GM10847 (cell line): ENCODE data around the gene ASB3.

Experiments used
- POLR2A ChIP-seq: IDR thresholded peaks from 2 replicates; pipeline ENCODE4 v1.6.1; 2011; ENCODE audit not compliant: insufficient read length; ENCODE audit errors: extremely low read depth

ASB3 gene

DNA sequence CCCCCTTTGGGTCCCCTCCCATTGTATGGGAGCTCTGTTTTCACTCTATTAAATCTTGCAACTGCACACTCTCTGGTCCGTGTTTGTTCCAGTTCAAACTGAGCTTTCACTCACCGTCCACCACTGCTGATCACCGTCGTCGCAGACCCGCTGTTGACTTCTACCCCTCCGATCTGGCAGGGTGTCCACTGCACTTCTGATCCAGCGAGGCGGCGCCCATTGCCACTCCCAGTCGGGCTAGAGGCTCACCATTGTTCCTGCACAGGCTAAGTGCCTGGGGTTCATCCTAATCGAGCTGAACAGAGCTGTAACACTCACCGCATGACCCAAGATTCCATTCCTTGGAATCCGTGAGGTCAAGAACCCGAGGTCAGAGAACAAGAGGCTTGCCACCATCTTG is 30.1 kb downstream of the ASB3 start:
- no peak for TF ChIP-seq POLR2A

DNA sequence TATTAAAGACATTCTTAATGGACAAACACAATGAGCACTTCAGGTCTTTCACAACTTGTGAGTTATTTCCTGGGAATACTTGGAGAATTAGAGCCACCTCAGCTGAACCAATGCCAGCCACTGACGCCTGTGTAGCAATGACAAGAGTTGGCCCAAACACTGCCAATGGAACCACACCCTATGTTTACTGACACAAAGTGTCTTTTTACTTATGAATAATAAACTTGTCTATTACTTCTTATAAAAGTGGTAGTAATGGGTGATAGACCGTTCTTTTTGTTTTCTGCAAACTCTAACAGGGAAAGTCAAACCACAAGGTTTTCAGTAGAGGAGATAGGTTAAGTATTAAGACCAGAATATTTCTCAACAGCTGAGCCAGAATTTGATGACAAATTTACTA is 31.6 kb downstream of the ASB3 start:
- TF ChIP-seq POLR2A: no peak

DNA sequence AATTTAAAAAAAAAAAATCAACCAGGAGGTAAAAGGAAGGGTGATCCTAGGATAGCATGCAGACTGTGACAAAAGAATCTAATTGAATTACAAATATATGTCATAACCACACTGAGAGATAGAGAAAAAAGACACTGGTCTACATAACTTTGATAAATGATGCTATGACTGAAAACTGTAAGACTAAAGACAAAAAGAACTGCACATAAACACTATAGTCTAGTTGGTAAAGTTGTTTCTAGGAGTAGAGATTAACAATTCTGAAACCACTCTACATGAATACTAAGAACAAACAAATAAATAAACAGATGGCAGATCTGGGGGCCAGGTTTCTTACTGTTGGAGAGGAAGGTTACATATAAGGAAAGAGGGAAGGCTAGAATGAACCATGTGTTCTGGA is 33.7 kb downstream of the ASB3 start:
- TF ChIP-seq POLR2A: no peak

DNA sequence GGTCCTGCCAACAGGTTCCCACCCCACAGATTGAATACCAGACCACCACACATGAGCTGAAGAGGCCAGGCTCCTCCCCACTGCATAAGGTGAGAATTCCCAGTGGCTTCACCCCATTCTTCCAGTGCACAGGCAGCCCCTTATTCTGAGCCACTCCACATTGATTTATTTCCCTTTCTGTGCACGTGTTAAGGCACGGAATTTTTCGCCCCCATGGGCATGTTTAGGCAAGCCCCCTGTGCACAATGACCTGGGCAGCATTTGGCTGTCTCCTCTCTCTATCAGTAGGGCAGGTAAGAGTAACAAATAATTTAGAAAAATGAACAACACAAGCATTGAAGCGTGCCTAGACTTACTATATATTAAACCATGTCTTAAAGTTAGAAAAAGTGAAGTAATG is 34.4 kb downstream of the ASB3 start:
- TF ChIP-seq POLR2A: no peak

DNA sequence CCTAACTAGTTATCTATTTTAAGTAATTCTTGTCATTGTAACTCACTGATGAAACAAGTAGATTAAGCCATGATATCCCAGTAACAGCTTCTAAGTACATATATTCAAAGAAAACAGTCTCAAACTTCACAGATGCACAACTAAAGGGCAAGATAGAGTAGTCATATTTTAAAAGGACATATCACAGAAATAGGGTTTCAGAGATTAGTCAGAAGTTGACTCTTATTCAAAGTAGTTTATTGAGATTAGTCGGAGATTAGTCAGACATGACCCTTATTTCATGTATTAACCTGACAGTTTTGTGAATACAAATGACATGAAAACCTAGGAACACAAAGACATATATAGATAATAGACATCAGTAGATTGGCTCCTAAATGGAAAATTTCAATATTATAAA is 35.0 kb downstream of the ASB3 start:
- no peak for TF ChIP-seq POLR2A

DNA sequence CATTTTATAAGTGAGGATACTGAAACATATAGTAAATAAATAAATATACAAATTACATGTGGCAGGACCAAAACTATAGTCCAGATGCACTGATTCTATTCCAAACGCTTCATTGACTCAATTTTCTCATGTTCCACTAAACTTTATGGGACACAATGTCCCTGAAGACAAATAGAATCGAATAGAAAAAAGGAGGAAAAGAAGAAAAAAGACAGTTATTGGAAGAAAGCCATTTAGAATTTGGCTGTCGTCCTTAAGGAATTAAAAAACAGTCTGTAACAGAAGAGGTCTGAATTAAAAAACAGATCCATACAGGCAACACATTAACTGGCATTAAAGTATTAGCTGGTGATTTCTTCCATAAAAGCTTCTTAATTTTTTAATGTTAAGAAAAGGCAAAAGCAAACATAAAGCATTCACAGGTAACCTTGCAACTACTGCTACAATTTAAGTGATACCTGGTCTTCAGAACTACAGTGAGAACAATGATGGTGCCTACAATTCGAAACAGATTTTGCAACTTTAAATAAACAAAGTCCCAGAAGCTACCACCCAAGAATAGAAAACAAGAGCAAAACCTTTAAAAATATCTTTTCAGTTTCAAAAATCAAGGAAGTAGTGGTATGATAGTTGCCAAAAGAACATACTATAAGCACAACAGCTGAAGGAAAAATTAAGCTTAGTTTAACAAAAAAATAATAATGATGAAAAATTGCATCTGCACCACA is 36.5 kb downstream of the ASB3 start:
- TF ChIP-seq POLR2A: no peak

DNA sequence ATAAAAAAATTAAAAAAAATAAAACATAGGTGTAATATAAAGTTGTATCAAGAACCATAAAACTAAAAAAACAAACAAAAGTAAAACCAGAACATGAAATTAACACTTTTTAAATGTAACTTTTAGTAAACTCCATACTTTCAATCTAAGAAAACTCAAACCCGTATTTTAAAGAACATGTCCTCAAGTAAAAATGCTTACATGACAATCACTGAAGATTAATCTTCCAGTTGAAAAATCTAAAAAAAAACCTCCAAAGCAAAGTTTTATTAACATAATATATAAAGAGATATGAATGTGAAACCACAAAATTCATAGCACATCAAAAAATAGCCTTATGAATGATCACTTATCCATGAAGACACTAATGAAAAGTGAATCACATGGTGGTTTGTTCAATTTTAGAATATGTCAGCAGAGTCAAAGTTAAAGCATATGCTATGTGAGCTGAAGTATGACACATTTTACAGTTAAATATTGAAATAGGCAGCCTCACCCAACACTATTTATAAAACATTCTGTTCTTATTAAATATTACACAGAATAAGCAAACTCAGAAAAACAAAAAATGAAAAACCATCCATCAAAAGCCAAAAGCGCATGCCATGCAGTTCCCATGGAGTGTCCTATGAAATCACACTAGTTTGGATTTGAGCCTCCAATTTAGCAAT is 42.2 kb downstream of the ASB3 start:
- TF ChIP-seq POLR2A: no peak

DNA sequence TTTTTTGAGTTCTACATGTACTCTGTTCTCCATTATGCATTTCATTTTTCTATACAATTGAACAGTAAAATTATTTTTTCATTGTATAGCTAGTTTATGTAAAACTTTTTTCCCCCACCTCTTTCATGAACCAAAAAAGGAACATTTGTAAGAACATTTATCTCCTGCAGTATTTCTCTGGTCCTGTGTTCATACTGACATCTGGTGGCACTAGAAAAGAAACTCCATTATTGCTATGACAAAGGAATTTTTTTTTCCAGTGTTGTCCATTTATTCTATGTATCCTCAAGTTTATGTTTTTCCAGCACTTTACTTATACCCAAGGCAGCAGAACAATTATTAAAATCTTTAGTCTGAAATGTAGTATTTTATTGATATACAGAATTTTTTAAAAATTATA is 46.6 kb downstream of the ASB3 start:
- no peak for TF ChIP-seq POLR2A

DNA sequence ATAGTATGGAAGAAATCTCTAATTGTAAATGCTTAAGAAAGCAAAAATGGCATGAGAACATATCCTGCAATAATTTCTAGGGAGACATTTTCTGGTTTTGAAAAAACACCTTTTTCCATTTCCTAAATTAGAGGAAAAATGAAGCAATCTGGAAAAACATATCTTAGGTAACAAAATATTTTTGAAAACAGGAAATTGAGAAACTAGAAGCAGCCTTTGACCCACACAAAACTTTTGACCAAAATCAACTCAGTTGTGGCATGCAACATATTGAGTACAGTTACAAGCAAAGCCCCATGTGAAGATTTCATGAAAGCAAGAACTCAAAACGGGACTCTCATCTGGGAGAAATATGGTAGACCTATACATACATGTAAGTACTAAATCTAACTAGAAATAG is 47.7 kb downstream of the ASB3 start:
- no peak for TF ChIP-seq POLR2A

DNA sequence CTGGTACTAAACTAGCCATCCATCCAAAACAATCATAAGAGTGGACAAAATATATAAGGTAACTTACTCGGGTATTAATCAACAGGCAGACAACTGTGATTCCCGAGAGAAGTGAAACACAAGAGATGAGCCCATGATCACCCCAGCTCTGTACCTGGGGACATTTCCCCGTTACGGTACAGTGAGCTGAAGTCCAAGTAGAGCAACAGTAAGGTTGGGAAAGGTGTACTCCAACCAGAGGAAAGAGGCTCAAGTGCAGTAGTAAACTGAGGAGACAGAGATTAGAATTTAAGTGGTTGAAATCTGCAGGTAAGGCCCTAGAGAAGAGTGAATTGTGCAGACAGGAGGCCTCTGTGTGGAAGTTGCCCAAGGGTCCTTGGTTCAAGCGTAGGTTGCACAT is 49.7 kb downstream of the ASB3 start:
- TF ChIP-seq POLR2A: no peak

DNA sequence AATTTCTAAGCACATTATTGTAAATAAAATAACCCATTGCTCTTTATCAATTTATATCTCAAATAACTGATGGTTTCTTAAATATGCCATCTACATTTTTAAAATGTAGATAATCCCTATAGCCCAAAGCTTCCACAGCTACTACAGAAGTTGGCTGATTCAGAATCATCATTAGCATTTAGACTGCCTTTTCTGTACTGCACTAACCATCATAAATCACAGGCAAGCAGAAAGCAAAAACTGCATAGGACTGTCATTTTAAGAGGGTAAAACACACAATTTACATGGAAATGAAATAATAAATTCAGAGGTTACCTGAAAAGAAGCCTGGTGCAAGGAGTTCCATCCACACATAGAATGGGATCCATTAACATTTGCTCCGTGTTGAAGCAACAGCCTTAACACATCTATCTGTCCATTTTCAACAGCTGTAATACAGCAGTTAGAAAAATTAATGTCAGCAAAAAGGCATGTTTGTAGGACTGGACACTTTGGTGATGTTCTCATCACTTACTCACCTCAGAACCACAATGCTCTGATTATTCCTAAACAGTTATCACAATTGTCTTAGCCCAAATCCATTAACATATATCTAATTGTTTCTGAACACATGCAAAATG is 57.5 kb downstream of the ASB3 start:
- TF ChIP-seq POLR2A: no peak

DNA sequence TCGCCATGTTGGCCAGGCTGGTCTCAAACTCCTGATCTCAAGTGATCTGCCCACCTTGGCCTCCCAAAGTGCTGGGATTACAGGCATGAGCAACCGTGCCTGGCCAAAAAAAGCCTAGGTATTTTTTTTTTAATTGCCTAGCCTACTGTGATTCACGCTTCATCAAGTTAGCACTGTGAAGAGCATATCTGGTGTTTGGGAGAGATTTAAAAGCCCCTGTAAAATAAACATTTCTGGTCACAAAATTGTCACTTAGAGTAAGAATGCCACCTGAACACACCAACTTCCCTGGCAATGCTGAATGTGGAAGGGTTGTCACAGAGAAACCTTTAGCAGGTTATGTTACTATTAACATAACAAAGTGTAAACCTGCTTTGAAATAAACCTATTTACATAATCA is 58.8 kb downstream of the ASB3 start:
- TF ChIP-seq POLR2A: no peak

DNA sequence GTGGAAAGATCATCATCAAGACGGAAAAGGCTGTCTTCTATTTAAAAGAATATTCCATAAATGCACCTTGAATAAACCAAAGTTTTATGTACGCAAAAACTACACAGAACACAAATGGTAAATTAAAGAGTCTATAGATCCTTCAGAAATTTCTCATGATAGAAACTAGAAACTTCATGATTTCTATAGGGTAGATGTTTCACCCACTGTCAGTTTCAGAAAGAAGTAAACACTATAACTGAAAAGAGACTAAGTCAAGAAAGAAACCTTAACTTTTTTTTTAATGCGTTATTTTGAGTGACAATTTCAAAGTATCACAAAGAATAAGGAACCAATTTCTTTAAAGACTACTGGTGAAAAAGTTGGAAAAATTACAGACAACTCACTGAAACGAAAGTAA is 61.1 kb downstream of the ASB3 start:
- no peak for TF ChIP-seq POLR2A

DNA sequence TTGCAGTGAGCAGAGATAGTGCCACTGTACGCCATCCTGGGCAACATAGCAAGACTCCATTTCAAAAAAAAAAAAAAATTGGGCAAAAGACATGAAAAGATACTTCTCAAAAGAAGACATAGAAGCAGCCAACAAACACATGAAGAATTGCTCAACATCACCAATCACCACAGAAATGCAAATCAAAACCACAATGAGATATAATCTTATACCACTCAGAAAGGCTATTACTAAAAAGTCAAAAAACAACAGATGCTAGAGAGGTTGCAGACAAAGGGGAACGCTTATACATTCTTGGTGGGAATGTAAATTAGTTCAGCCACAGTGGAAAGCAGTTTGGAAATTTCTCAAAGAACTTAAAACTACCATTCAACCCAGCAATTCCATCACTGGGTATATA is 62.2 kb downstream of the ASB3 start:
- no peak for TF ChIP-seq POLR2A

DNA sequence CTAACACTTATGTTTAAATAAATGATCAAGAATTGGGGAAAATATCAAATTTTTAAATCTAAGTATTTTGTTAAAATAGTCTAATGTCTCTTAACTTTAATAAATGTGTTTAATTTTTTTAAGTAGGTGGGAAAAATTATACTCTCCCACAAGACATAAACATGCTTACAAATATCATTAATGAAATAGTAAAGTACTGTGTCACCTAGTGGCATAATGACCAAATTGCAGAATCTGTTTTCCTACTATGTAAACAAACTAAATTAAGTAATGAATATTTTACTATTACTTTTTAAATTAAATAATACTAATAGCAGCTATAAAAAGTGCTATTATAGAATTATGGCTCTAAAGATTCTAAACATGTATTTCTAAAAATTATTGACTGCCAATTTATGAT is 71.2 kb downstream of the ASB3 start:
- TF ChIP-seq POLR2A: no peak

DNA sequence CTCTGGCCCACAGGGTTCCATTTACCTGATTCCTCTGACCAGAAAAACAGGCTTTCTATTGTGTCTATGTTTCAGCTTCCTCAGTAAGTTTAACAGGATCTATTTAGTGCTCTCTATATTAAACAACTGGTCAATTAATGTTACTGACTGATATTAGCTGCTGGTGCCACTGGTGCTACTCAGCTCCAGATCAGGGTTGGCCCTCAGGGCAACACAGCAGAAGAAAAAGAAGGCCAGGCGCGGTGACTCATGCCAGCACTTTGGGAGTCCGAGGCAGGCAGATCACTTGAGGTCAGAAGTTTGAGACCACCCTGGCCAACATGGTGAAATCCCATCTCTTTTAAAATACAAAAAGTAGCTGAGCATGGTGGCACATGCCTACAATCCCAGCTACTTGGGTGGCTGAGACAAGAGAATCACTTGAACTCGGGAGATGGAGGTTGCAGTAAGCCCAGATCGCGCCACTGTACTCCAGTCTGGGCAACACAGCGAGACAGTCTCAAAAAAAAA is 75.4 kb downstream of the ASB3 start:
- TF ChIP-seq POLR2A: no peak
